Epithelial cell of esophagus (primary cell): Measurements from ENCODE around the gene RBM33.

Experiments used
- DNase-seq: peaks from one replicate; pipeline ENCODE4 v3.0.0; 2010; ENCODE audit warnings: low read depth
- H3K4me3 ChIP-seq: 2 replicates; pipeline ENCODE4 v1.5.1; 2011; ENCODE audit warnings: mild to moderate bottlenecking, low read length, control low read depth
- CTCF ChIP-seq: IDR thresholded peaks from 2 replicates; pipeline ENCODE4 v1.5.1; 2011; ENCODE audit warnings: low read depth, mild to moderate bottlenecking, low read length, control low read depth, inconsistent platforms; ENCODE audit not compliant: insufficient read depth; ENCODE audit errors: missing control alignments

The RBM33 gene

GRCh38 chr7:155825336-155825735 is 180.9 kb downstream of the RBM33 start:
- TF ChIP-seq CTCF = no peak
- no peak for DNase-seq
- H3K4me3 ChIP-seq = no peak overlapping the region

GRCh38 chr7:155829796-155830470 is 185.5 kb downstream of the RBM33 start:
- no peak for DNase-seq
- H3K4me3 ChIP-seq = no peak overlapping the region
- TF ChIP-seq CTCF = no peak
